Lung (tissue), 12 donors: ENCODE measurements around the gene CYP27C1. TPM values are rescaled to one million over a fixed set of nuclear protein-coding genes. Genes with fewer than 3 reads are reported as not detected.

ENCODE experiments used
- ATAC-seq: fragments of 200-7000 bp; cut with Tn5 transposase; one replicate; pipeline ENCODE4 v1.9.1; 2020; ENCODE audit warnings: moderate number of reproducible peaks; ENCODE audit not compliant: insufficient read depth, low FRiP score
- DNase-seq, 3 donors: peaks; one replicate each; pipeline ENCODE4 v3.0.0-alpha.2; 2013 to 2017
- H3K27ac ChIP-seq, 2 donors: one replicate each; pipeline ENCODE4 v1.5.1; 2013; ENCODE audit warnings: mild to moderate bottlenecking in 2 of 2, moderate library complexity in 2 of 2, control low read depth in 1 of 2, inconsistent platforms in 1 of 2, low read depth in 1 of 2, low read length in 1 of 2
- H3K27me3 ChIP-seq, 3 donors: one replicate each; pipeline ENCODE4 v1.5.1; 2013; ENCODE audit warnings: low read length in 2 of 3; ENCODE audit not compliant: control insufficient read depth in 3 of 3, insufficient read depth in 3 of 3
- H3K36me3 ChIP-seq, 4 donors: one replicate each; pipeline ENCODE4 v1.5.1; 2013; ENCODE audit warnings: low read length in 4 of 4, mild to moderate bottlenecking in 1 of 4, moderate library complexity in 1 of 4; ENCODE audit not compliant: control insufficient read depth in 4 of 4, insufficient read depth in 4 of 4
- H3K4me1 ChIP-seq, 5 donors: one replicate each; pipeline ENCODE4 v1.5.1; 2013; ENCODE audit warnings: low read length in 5 of 5, mild to moderate bottlenecking in 2 of 5, moderate library complexity in 1 of 5; ENCODE audit not compliant: control insufficient read depth in 5 of 5, insufficient read depth in 5 of 5
- H3K4me3 ChIP-seq: one replicate; pipeline ENCODE4 v1.5.1; 2013; ENCODE audit warnings: mild to moderate bottlenecking, control low read depth, moderate library complexity
- H3K9ac ChIP-seq, 2 donors: one replicate each; pipeline ENCODE4 v1.5.1; 2013; ENCODE audit warnings: low read length in 2 of 2, control low read depth in 1 of 2; ENCODE audit not compliant: insufficient read depth in 1 of 2
- H3K9me3 ChIP-seq, 4 donors: one replicate each; pipeline ENCODE4 v1.5.1; 2013; ENCODE audit warnings: low read length in 3 of 4, mild to moderate bottlenecking in 1 of 4, moderate library complexity in 1 of 4; ENCODE audit not compliant: control insufficient read depth in 4 of 4, insufficient read depth in 3 of 4
- WGBS, 2 donors: extraction: QIAGEN DNeasy Blood & Tissue Kit; methylation state at CpG; one replicate each; pipeline ENCODE4 v1.1.7; 2013; 5-methylcytosine and 5-hydroxymethylcytosine counted together
- polyA plus RNA-seq, 2 donors: library from polyadenylated mRNA; stranded (reverse); fragments of 200-250 nt; gene quantifications; one replicate each; pipeline ENCODE4 v1.2.1, GENCODE V29; 2013
- total RNA-seq, 2 donors: library from RNA; depleted of rRNA in 1 of 2; stranded (reverse); fragments of >200 nt in 1 of 2; gene quantifications; one replicate each; pipeline ENCODE4 v1.2.1, GENCODE V29; 2014 to 2021
- TF ChIP-seq, protein P1 (sequence below): IDR thresholded peaks from 2 replicates; pipeline ENCODE4 v1.5.1; 2012; ENCODE audit warnings: mild to moderate bottlenecking; ENCODE audit errors: control extremely low read depth, extremely low read depth
- donor health status: control.
- donor health status: control.
- donor health status: Bipolar disorder and iron deficiency.
- donor health status: healthy.
- donor health status: DM: yes; HTN: yes; CAD: no.

CYP27C1 gene
- total and polyA plus RNA-seq, 4 donors: 0.04 to 2.9 (median 0.07) TPM

DNA sequence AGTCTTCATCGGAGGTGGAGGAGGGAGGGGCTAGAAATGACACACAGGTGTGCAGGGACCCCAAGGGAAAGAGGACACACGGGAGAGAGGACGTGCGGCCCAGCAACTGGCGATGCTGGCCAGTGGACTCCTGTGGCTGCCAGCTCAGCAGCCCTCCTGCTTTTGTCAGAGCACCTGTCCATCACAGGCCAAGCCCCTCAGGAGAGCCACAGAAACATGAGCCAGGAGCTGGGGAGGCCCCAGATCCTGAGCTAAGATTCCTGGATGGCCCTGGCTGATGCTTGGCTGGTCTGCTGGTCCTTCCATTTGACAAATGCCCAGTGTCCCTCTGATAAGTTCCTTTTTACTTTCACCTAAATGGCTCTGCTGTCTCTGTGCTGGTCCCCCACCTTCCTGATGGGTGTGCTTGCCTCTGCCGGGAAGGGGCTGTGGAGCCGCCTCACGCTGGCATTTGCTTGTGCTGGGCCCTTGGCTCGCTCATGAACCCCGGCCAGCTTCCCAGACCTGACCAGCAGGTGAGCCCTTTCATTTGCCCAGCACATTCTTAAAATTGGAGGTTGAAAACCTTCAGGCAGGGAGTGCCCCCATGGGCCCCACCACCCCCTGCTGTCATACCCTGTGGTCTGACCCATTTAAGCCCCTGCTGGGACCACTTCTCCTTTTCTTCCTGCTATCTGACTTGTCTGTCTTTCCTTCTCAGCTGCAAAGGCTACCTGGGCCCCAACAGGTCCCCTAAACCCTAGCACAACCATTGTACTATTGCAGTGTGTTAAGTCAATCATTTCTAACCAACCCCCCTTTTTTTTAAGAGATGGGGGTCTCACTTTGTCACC, 37.3 kb downstream of the CYP27C1 start:
- Histone ChIP-seq H3K27me3 (no peaks in the 10 kb centered on the region), H3K36me3 (peaks cover 0 to 9% (median under 1%) of the 10 kb centered on the region in 4 donors), H3K27ac (no peak overlapping the region), H3K4me3 (no peak overlapping the region), H3K9me3 (peaks cover 0 to 3% (median 0%) of the 10 kb centered on the region in 4 donors), H3K4me1 (peaks cover 0 to 3% (median 0%) of the 10 kb centered on the region in 5 donors), H3K9ac (no peak overlapping the region)
- ATAC-seq (no peak), DNase-seq (no peak)
- WGBS, 2 donors: 85 to 88% methylated on average over 10 of the region's 10 CpGs
- TF ChIP-seq, protein P1, sequence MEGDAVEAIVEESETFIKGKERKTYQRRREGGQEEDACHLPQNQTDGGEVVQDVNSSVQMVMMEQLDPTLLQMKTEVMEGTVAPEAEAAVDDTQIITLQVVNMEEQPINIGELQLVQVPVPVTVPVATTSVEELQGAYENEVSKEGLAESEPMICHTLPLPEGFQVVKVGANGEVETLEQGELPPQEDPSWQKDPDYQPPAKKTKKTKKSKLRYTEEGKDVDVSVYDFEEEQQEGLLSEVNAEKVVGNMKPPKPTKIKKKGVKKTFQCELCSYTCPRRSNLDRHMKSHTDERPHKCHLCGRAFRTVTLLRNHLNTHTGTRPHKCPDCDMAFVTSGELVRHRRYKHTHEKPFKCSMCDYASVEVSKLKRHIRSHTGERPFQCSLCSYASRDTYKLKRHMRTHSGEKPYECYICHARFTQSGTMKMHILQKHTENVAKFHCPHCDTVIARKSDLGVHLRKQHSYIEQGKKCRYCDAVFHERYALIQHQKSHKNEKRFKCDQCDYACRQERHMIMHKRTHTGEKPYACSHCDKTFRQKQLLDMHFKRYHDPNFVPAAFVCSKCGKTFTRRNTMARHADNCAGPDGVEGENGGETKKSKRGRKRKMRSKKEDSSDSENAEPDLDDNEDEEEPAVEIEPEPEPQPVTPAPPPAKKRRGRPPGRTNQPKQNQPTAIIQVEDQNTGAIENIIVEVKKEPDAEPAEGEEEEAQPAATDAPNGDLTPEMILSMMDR: no peak

DNA sequence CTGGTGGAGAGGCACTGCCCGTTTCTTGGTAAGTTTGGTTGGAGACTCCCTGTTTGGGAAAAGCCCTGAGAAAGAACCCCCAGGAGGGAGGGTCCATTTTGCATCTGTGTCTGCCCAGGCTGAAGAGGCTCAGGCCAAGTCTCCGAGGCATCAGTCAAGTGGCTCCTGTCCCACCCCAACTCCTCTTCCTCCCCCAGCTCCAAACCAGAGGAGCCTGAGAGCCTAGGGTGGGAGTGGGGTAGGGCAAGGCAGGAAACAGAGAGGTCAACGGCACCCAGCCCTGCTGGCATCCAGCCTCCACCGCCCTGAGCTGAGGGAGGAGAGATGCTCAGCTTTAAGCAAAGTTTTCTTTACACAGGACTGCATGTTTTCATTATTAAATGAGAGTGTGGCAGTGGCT, 38.2 kb downstream of the CYP27C1 start:
- peaks cover 0 to 3% (median 0%) of the 10 kb centered on the region in 4 donors for H3K9me3 ChIP-seq
- H3K9ac ChIP-seq: no peak overlapping the region
- ATAC-seq (no peak), DNase-seq (no peak)
- no peak overlapping the region for H3K4me3 ChIP-seq
- H3K4me1 ChIP-seq: peaks cover 0 to 5% (median 1%) of the 10 kb centered on the region in 5 donors
- 71 to 77% methylated on average over 4 of the region's 4 CpGs for WGBS, 2 donors
- peaks cover 0 to 2% (median under 1%) of the 10 kb centered on the region in 4 donors for H3K36me3 ChIP-seq
- TF ChIP-seq, protein P1: no peak
- no peak overlapping the region for H3K27ac ChIP-seq
- H3K27me3 ChIP-seq: no peaks in the 10 kb centered on the region

DNA sequence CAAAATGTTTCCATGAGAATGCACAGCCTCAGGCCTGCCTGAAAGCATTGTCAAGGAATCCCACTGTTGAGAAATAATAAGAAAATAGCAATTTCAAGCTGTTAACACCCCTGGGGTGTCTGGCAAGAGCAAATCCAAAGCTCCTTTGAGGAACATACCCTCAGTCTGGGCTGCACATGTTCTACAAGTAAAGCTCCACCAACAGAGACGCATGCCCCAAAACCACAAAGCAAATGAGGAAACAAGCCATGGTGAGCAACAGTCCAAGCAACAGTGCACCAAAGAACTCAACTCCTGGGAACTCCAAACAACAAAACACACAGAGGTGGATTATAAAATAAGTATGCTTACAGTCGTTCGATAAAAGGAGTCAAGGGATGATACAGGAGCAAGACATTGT, 40.3 kb downstream of the CYP27C1 start:
- TF ChIP-seq, protein P1: no peak
- DNase-seq: no peak
- 63 to 67% methylated on average over 3 of the region's 3 CpGs for WGBS, 2 donors

More for the DNA sequence above, 40.3 kb downstream of the CYP27C1 start:
- no peak overlapping the region for H3K4me3 ChIP-seq
- no peak overlapping the region for H3K9ac ChIP-seq
- H3K27me3 ChIP-seq: no peaks in the 10 kb centered on the region
- H3K9me3 ChIP-seq: peaks cover 0 to 3% (median 0%) of the 10 kb centered on the region in 4 donors
- H3K27ac ChIP-seq: no peak overlapping the region
- peaks cover 0 to 25% (median 19%) of the 10 kb centered on the region in 5 donors for H3K4me1 ChIP-seq
- no peak for ATAC-seq
- no peaks in the 10 kb centered on the region for H3K36me3 ChIP-seq
